ENCODE results near the gene PDE4D. TPM values are rescaled to one million over a fixed set of nuclear protein-coding genes. Genes with fewer than 3 reads are reported as not detected.
A peak's percentile ranks its signal among the peaks of the same experiment; 100 is the strongest.

Gene PDE4D
- total RNA-seq, 1 donor from 2014 or later = 14.2 TPM

GRCh38 chr5:59008816-59009473 lies 884.6 kb downstream of the PDE4D start:
- Histone ChIP-seq H3K27ac (ENCODE audit: low read depth, low read length) (no peak overlapping the region), H3K9ac (ENCODE audit: low read length) (no peak overlapping the region), H3K4me3 (ENCODE audit: insufficient read depth, low read depth, low read length) (no peak overlapping the region), H3K79me2 (ENCODE audit: insufficient read depth, low read length) (no peaks in the 10 kb centered on the region), H3K4me2 (ENCODE audit: low read length) (no peak overlapping the region), H3K9me3 (ENCODE audit: insufficient read depth, low read depth, low read length) (no peaks in the 10 kb centered on the region), H3K36me3 (ENCODE audit: insufficient read depth, low read length) (no peaks in the 10 kb centered on the region), H4K20me1 (ENCODE audit: insufficient read depth, low read length) (peaks cover 4% of the 10 kb centered on the region), H2AFZ (ENCODE audit: low read depth, low read length) (no peak overlapping the region), H3K27me3 (ENCODE audit: insufficient read depth, low read length) (no peaks in the 10 kb centered on the region), H3K4me1 (ENCODE audit: insufficient read depth, low read length) (no peaks in the 10 kb centered on the region)
- no peak overlapping the region for H3K27ac Mint-ChIP-seq (ENCODE audit: unreplicated experiment)
- DNase-seq (ENCODE audit: low read depth) (no peak), FAIRE-seq (no peak)
- no peak overlapping the region for H3K4me3 Mint-ChIP-seq (ENCODE audit: unreplicated experiment)
- peaks cover 5% of the 10 kb centered on the region for H3K36me3 Mint-ChIP-seq (ENCODE audit: low read depth, unreplicated experiment)
- no peaks in the 10 kb centered on the region for H3K27me3 Mint-ChIP-seq (ENCODE audit: low read depth, unreplicated experiment)
- peaks cover 8% of the 10 kb centered on the region for H3K9me3 Mint-ChIP-seq (ENCODE audit: unreplicated experiment)
- TF ChIP-seq EZH2 (IDR thresholded peaks at IDR 0.05; ENCODE audit: insufficient read depth, low read length) (no peak), CTCF (IDR thresholded peaks at IDR 0.05; ENCODE audit: insufficient read depth, low read depth, low read length) (no peak)
- peaks cover 3% of the 10 kb centered on the region for H3K4me1 Mint-ChIP-seq (ENCODE audit: low read depth, unreplicated experiment)

GRCh38 chr5:59007460-59008063 lies 886.0 kb downstream of the PDE4D start:
- DNase-seq (ENCODE audit: low read depth) (peak; percentile 8), FAIRE-seq (no peak)
- Histone ChIP-seq H3K27ac (ENCODE audit: low read depth, low read length) (no peak overlapping the region), H3K9me3 (ENCODE audit: insufficient read depth, low read depth, low read length) (no peaks in the 10 kb centered on the region), H4K20me1 (ENCODE audit: insufficient read depth, low read length) (peaks cover 4% of the 10 kb centered on the region), H3K27me3 (ENCODE audit: insufficient read depth, low read length) (no peaks in the 10 kb centered on the region), H3K4me1 (ENCODE audit: insufficient read depth, low read length) (no peaks in the 10 kb centered on the region), H3K36me3 (ENCODE audit: insufficient read depth, low read length) (no peaks in the 10 kb centered on the region), H3K4me3 (ENCODE audit: insufficient read depth, low read depth, low read length) (no peak overlapping the region), H2AFZ (ENCODE audit: low read depth, low read length) (no peak overlapping the region), H3K79me2 (ENCODE audit: insufficient read depth, low read length) (no peaks in the 10 kb centered on the region), H3K4me2 (ENCODE audit: low read length) (no peak overlapping the region), H3K9ac (ENCODE audit: low read length) (no peak overlapping the region)
- TF ChIP-seq CTCF (IDR thresholded peaks at IDR 0.05; ENCODE audit: insufficient read depth, low read depth, low read length) (peak; percentile 44), EZH2 (IDR thresholded peaks at IDR 0.05; ENCODE audit: insufficient read depth, low read length) (no peak)
- Mint-ChIP-seq H3K4me1 (ENCODE audit: low read depth, unreplicated experiment) (peaks cover 6% of the 10 kb centered on the region), H3K27ac (ENCODE audit: unreplicated experiment) (no peak overlapping the region), H3K9me3 (ENCODE audit: unreplicated experiment) (peaks cover 4% of the 10 kb centered on the region), H3K36me3 (ENCODE audit: low read depth, unreplicated experiment) (peaks cover 3% of the 10 kb centered on the region), H3K27me3 (ENCODE audit: low read depth, unreplicated experiment) (no peaks in the 10 kb centered on the region), H3K4me3 (ENCODE audit: unreplicated experiment) (no peak overlapping the region)

All from astrocyte (in vitro differentiated cells and primary cell).